ENCODE data around the gene TUBB3. TPM values are rescaled to one million over a fixed set of nuclear protein-coding genes. Genes with fewer than 3 reads are reported as not detected.

TUBB3 gene
- total RNA-seq, 1 experiment from 2014 or later: 1,289 TPM

GRCh38 chr16:89949121-89949742 lies 26.1 kb downstream of the TUBB3 start:
- H3K4me3 ChIP-seq: peak overlapping the region; percentile 84
- DNase-seq: peak; percentile 51
- peaks cover 31% of the 10 kb centered on the region for H3K36me3 ChIP-seq
- no peaks in the 10 kb centered on the region for H3K9me3 ChIP-seq
- H3K27me3 ChIP-seq: no peaks in the 10 kb centered on the region

DNA sequence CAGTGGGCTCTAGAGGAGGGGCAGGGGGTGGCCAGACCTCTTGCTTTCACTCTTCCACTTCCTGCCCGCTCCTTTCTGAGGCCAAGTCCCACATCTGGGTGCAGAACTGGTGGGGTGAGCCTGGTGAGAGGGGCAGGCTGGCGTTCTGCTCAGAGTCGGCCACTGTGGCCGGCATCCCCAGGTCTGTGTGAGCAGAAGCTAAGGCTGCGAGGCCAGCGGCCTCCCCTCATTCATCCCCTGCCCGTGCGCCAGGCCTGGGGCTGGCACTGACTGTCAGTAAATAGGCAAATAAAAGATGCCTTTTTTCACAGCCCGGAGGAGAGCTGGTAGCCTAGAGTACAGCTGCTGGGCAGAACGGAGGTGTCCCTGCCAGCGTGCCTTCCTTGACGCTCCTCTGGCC lies 26.6 kb downstream of the TUBB3 start:
- DNase-seq: no peak
- peak overlapping the region; percentile 84 for H3K4me3 ChIP-seq
- H3K36me3 ChIP-seq: peaks cover 36% of the 10 kb centered on the region
- no peaks in the 10 kb centered on the region for H3K9me3 ChIP-seq
- no peaks in the 10 kb centered on the region for H3K27me3 ChIP-seq

DNA sequence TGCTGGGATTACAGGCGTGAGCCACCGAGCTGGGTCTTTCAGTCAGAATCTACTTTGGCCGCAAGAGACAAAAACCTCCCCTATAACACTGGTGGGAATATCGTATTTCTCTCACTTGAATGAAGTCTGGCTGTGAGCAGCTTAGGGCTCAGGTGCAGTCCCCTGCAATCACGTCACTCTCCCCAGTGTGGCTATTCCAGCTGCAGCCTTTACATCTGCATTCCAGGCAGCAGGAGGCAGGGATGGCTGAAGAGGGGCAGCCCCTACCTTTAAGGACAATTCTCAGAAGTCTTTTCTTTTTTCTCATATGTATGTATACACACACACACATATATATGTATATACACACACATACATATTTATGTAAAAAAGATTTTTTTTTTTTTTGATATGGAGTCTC lies 28.4 kb downstream of the TUBB3 start:
- Histone ChIP-seq H3K4me3 (no peak overlapping the region), H3K27me3 (no peaks in the 10 kb centered on the region), H3K36me3 (peaks cover 54% of the 10 kb centered on the region), H3K9me3 (no peaks in the 10 kb centered on the region)
- DNase-seq: no peak

GRCh38 chr16:89952049-89952448 lies 28.9 kb downstream of the TUBB3 start:
- no peaks in the 10 kb centered on the region for H3K27me3 ChIP-seq
- H3K4me3 ChIP-seq: no peak overlapping the region
- no peak for DNase-seq

GRCh38 chr16:89952551-89952950 lies 29.4 kb downstream of the TUBB3 start:
- Histone ChIP-seq H3K36me3 (peaks cover 64% of the 10 kb centered on the region), H3K9me3 (no peaks in the 10 kb centered on the region), H3K4me3 (no peak overlapping the region), H3K27me3 (no peaks in the 10 kb centered on the region)
- DNase-seq: no peak

More at GRCh38 chr16:89952049-89952448, 28.9 kb downstream of the TUBB3 start:
- peaks cover 59% of the 10 kb centered on the region for H3K36me3 ChIP-seq
- H3K9me3 ChIP-seq: no peaks in the 10 kb centered on the region

DNA sequence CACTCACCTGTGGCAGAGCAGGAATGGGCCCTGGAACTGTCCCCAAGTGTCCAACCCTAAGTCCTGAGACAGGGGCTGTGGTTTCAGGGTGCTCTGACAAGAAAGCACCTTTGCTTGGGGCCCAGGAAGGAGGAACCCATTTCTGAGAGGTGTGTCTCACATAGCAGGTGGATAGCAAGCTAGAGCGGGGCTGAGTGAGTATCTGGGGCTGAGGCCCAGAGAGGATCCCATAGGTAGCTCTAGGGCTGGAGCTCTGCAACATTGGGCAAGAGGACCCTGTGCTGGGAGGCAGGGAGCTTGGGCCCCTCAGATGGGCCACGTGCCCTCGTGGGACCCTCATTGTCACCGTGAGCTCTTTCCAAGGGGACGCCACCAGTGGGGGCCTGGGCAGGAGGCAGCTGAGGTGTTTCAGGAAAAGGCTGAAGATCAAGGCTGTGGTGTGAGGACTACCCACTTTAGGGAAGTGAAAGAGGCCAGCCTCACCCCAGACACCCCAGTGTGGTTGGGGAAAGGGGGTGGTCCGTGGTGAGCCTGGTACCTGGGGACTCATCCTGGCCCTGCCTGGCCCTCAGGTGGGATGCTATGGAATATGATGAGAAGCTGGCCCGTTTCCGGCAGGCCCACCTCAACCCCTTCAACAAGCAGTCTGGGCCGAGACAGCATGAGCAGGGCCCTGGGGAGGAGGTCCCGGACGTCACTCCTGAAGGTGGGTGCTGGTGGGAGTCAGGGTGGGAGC lies 30.7 kb downstream of the TUBB3 start:
- no peak for DNase-seq

GRCh38 chr16:89954462-89954861 lies 31.3 kb downstream of the TUBB3 start:
- Histone ChIP-seq H3K4me3 (no peak overlapping the region), H3K27me3 (no peaks in the 10 kb centered on the region), H3K9me3 (no peaks in the 10 kb centered on the region), H3K36me3 (peaks cover 83% of the 10 kb centered on the region)
- no peak for DNase-seq

More for the DNA sequence above, 30.7 kb downstream of the TUBB3 start:
- no peaks in the 10 kb centered on the region for H3K9me3 ChIP-seq
- H3K4me3 ChIP-seq: no peak overlapping the region
- H3K27me3 ChIP-seq: no peaks in the 10 kb centered on the region
- peaks cover 77% of the 10 kb centered on the region for H3K36me3 ChIP-seq

- H3K27me3 ChIP-seq: no peaks in the 10 kb centered on the region
- no peak for DNase-seq
- peaks cover 84% of the 10 kb centered on the region for H3K36me3 ChIP-seq
- no peak overlapping the region for H3K4me3 ChIP-seq
- no peaks in the 10 kb centered on the region for H3K9me3 ChIP-seq
Observed at GRCh38 chr16:89955001-89955685, 32.0 kb downstream of the TUBB3 start.

DNA sequence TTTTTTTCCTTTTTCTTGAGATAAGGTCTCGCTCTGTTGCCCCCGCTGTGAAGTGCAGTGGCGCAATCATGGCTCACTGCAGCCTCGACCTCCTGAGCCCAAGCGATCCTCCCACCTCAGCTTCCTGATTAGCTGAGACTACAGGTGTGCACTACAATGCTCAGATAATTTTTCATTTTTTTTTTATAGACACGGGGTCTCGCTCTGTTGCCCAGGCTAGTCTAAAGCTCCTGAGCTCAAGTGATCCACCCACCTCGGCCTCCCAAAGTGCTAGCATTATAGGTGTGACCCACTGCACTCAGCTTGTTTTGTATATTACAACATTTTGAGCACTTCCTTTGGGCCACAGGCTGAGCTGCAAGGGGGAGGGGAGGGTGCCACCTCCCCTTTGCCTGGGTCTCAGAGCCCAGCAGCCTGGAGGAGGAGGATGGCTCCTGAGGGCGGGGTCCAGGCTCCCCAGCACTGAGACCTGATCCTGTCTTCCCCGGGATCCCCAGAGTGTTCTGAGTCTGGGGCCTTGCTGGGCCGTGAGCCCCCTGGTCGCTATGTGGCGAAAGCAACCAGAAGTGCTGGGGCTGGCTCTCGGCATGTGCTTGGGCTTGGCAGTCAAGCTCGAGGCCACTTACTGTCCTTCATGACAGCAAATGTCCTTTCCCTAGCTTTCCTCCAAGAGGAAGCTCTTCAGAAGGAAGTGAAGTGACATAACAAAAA lies 33.5 kb downstream of the TUBB3 start:
- H3K27me3 ChIP-seq: no peaks in the 10 kb centered on the region
- no peak for DNase-seq
- H3K4me3 ChIP-seq: no peak overlapping the region
- peaks cover 89% of the 10 kb centered on the region for H3K36me3 ChIP-seq
- no peaks in the 10 kb centered on the region for H3K9me3 ChIP-seq

- Histone ChIP-seq H3K9me3 (no peaks in the 10 kb centered on the region), H3K36me3 (peaks cover 92% of the 10 kb centered on the region), H3K27me3 (no peaks in the 10 kb centered on the region), H3K4me3 (no peak overlapping the region)
- no peak for DNase-seq
Observed at GRCh38 chr16:89957216-89957785, 34.2 kb downstream of the TUBB3 start.

DNA sequence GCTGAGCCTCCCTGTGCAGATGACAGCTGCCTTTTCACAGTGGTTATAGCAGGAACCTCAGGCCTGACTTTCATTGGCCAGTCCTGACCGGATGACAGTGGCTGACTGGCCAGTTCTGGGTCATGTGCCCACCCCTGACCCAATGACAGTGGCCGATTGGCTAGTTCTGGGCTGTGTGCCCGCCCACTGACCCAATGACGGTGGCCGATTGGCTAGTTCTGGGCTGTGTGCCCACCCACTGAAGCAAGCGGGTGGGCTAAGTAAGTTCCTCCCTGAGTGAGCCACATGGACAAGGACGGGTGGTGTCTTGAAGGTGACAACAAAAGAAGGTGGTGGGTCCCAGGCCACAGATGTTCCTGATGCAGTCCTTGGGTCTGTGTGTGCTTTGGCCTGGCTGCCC lies 34.9 kb downstream of the TUBB3 start:
- Histone ChIP-seq H3K4me3 (no peak overlapping the region), H3K27me3 (no peaks in the 10 kb centered on the region)
- peak; percentile 85 for DNase-seq

GRCh38 chr16:89958596-89958995 lies 35.5 kb downstream of the TUBB3 start:
- Histone ChIP-seq H3K4me3 (no peak overlapping the region), H3K27me3 (no peaks in the 10 kb centered on the region), H3K9me3 (no peaks in the 10 kb centered on the region), H3K36me3 (peaks cover 96% of the 10 kb centered on the region)
- no peak for DNase-seq

More for the DNA sequence above, 34.9 kb downstream of the TUBB3 start:
- no peaks in the 10 kb centered on the region for H3K9me3 ChIP-seq
- H3K36me3 ChIP-seq: peaks cover 94% of the 10 kb centered on the region

DNA sequence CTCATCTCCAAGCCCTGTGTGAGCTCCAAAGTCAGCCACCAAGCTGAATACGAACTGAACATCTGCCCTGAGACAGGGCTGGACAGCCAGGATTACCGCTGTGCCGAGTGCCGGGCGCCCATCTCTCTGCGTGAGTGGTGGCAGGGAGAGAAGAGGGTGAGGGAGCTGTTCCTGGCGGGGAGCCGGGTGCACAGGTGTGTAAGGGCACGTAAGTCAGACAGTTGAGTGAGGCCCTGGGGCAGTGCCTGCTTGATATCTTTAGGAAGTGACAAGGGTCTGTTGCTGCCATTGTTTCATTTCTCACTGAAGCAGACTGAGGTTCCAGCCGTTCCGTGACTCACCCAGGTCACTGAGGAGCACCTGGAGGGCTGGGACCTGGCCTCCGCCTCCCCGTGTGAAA lies 37.8 kb downstream of the TUBB3 start:
- no peaks in the 10 kb centered on the region for H3K9me3 ChIP-seq
- H3K27me3 ChIP-seq: no peaks in the 10 kb centered on the region
- DNase-seq: no peak
- no peak overlapping the region for H3K4me3 ChIP-seq
- peaks cover 91% of the 10 kb centered on the region for H3K36me3 ChIP-seq

DNA sequence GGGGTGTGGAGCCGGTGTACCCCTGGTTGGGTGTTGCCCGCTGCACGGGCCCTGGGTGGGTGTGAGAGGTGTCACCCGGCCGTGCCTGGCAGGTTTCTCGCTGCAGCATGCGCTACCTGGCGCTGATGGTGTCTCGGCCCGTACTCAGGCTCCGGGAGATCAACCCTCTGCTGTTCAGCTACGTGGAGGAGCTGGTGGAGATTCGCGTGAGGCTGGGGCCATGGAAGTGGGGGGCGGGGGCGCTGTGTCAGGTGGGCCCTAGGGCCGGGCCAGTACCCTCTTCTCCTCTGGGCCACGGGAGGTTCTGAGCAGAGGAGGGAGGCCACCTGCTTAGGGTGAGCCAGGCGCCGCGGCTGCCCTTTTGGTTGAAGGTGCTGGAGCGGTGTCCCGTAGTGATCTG lies 38.8 kb downstream of the TUBB3 start:
- Histone ChIP-seq H3K36me3 (peaks cover 81% of the 10 kb centered on the region), H3K9me3 (no peaks in the 10 kb centered on the region), H3K27me3 (no peaks in the 10 kb centered on the region), H3K4me3 (no peak overlapping the region)
- no peak for DNase-seq

GRCh38 chr16:89962754-89963498 lies 39.8 kb downstream of the TUBB3 start:
- H3K9me3 ChIP-seq: no peaks in the 10 kb centered on the region
- no peak overlapping the region for H3K4me3 ChIP-seq
- no peaks in the 10 kb centered on the region for H3K27me3 ChIP-seq
- peaks cover 74% of the 10 kb centered on the region for H3K36me3 ChIP-seq
- no peak for DNase-seq

DNA sequence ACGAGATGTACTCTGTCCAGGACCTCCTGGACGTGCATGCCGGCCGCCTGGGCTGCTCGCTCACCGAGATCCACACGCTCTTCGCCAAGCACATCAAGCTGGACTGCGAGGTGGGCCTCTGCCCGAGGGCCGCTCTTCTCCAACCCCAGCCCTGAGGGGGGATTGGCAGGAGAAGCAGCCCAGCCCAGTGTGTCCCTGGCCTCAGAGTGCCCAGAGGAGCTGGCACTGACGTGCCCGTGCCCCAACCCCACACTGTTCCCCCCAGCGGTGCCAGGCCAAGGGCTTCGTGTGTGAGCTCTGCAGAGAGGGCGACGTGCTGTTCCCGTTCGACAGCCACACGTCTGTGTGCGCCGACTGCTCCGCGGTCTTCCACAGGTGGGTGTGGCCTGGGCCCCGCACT lies 41.1 kb downstream of the TUBB3 start:
- Histone ChIP-seq H3K9me3 (no peaks in the 10 kb centered on the region), H3K27me3 (no peaks in the 10 kb centered on the region), H3K36me3 (peaks cover 63% of the 10 kb centered on the region), H3K4me3 (no peak overlapping the region)
- DNase-seq: no peak
